HepG2 (cell line): Measurements from ENCODE around the gene ARTN. TPM values are rescaled to one million over a fixed set of nuclear protein-coding genes. Genes with fewer than 3 reads are reported as not detected.

Experiments used
- CEBPB ChIP-seq: IDR thresholded peaks from 2 replicates; pipeline ENCODE4 v1.6.1; 2011; ENCODE audit warnings: low read depth, low read length, improper control_type of control experiment, borderline replicate concordance
- FOXK1 ChIP-seq: sonication (generic); formaldehyde crosslinking; IDR thresholded peaks from 2 replicates; pipeline ENCODE4 v1.4.0; 2020; ENCODE audit warnings: low read depth, missing genetic modification reagents, borderline replicate concordance
- HNRNPK ChIP-seq: fragments of 200-400 bp; formaldehyde crosslinking; IDR thresholded peaks from 2 replicates; pipeline ENCODE4 v1.6.1; 2018; ENCODE audit warnings: low read length, low read depth, moderate library complexity, mild to moderate bottlenecking; ENCODE audit not compliant: poor library complexity, severe bottlenecking
- KDM5A ChIP-seq: fragments of 200-600 bp; sonication (generic); IDR thresholded peaks from 2 replicates; pipeline ENCODE4 v1.7.0; 2018; ENCODE audit warnings: antibody characterized with exemption, mild to moderate bottlenecking, low read length, borderline replicate concordance
- KMT2A ChIP-seq: sonication (generic); formaldehyde crosslinking; IDR thresholded peaks from 2 replicates; pipeline ENCODE4 v1.4.0; 2020; ENCODE audit warnings: missing genetic modification reagents
- MYPOP ChIP-seq: sonication (generic); formaldehyde crosslinking; IDR thresholded peaks from 2 replicates; pipeline ENCODE4 v1.8.1; 2023; ENCODE audit warnings: mild to moderate bottlenecking, moderate library complexity, missing genetic modification reagents
- NCOA2 ChIP-seq: sonication (generic); formaldehyde crosslinking; IDR thresholded peaks from 2 replicates; pipeline ENCODE4 v1.8.0; 2022; ENCODE audit warnings: inconsistent platforms
- NCOR1 ChIP-seq: fragments of 200-600 bp; sonication (generic); IDR thresholded peaks from 2 replicates; pipeline ENCODE4 v1.7.0; 2017; ENCODE audit warnings: antibody characterized with exemption, low read length, borderline replicate concordance
- NFATC3 ChIP-seq: sonication (generic); formaldehyde crosslinking; IDR thresholded peaks from 2 replicates; pipeline ENCODE4 v1.5.1; 2020; ENCODE audit warnings: mild to moderate bottlenecking, missing genetic modification reagents
- NFKBIZ ChIP-seq: IDR thresholded peaks from 2 replicates; pipeline ENCODE4 v1.6.1; 2018; ENCODE audit warnings: missing genetic modification reagents, missing compliant biosample characterization
- NR2F1 ChIP-seq, 2 experiments: fragments of 450-650 bp in 1 of 2; formaldehyde crosslinking in 1 of 2; IDR thresholded peaks; 2 replicates each; pipeline versions ENCODE4 v1.5.0 to v1.6.1; 2016 to 2020; ENCODE audit warnings: mild to moderate bottlenecking in 1 of 2, missing compliant biosample characterization in 1 of 2, missing genetic modification reagents in 1 of 2, moderate library complexity in 1 of 2
- PCBP2 ChIP-seq: fragments of 200-400 bp; formaldehyde crosslinking; optimal IDR thresholded peaks from 2 replicates; pipeline ENCODE3; 2018; ENCODE audit warnings: low read length, low read depth; ENCODE audit not compliant: poor library complexity, severe bottlenecking
- RARG ChIP-seq: sonication (generic); formaldehyde crosslinking; IDR thresholded peaks from 2 replicates; pipeline ENCODE4 v1.4.0; 2020; ENCODE audit warnings: low read depth, mild to moderate bottlenecking, missing genetic modification reagents
- RFX5 ChIP-seq: IDR thresholded peaks from 2 replicates; pipeline ENCODE4 v1.6.1; 2011; ENCODE audit warnings: low read depth, low read length, improper control_type of control experiment
- SIX4 ChIP-seq: sonication (generic); formaldehyde crosslinking; IDR thresholded peaks from 2 replicates; pipeline ENCODE4 v1.4.0; 2020; ENCODE audit warnings: missing genetic modification reagents
- SNRNP70 ChIP-seq: fragments of 200-400 bp; formaldehyde crosslinking; IDR thresholded peaks from 2 replicates; pipeline ENCODE4 v1.6.1; 2017; ENCODE audit warnings: mild to moderate bottlenecking, low read depth, low read length, moderate library complexity
- ZBTB10 ChIP-seq: sonication (generic); formaldehyde crosslinking; IDR thresholded peaks from 2 replicates; pipeline ENCODE4 v1.4.0; 2020; ENCODE audit warnings: missing genetic modification reagents, borderline replicate concordance
- ZBTB38 ChIP-seq: sonication (generic); formaldehyde crosslinking; IDR thresholded peaks from 2 replicates; pipeline ENCODE4 v1.5.1; 2020; ENCODE audit warnings: mild to moderate bottlenecking, missing genetic modification reagents
- ZNF496 ChIP-seq: sonication (generic); formaldehyde crosslinking; IDR thresholded peaks from 2 replicates; pipeline ENCODE4 v1.8.1; 2023; ENCODE audit warnings: mild to moderate bottlenecking, moderate library complexity, missing genetic modification reagents; ENCODE audit not compliant: insufficient replicate concordance
- ZNF614 ChIP-seq: IDR thresholded peaks from 2 replicates; pipeline ENCODE4 v1.6.1; 2018; ENCODE audit warnings: missing biosample characterization, missing genetic modification reagents, inconsistent platforms, borderline replicate concordance
- ZNF737 ChIP-seq: sonication (generic); formaldehyde crosslinking; IDR thresholded peaks from 2 replicates; pipeline ENCODE4 v1.5.0; 2020; ENCODE audit warnings: missing genetic modification reagents, mild to moderate bottlenecking, borderline replicate concordance
- polyA plus RNA-seq, 8 experiments: library from polyadenylated mRNA; depleted of rRNA in 3 of 8; stranded (reverse) in 7 of 8; unstranded in 1 of 8; fragments of >200 nt; fragmentation: Illumina TruSeq in 4 of 8; extraction: Trizol in 4 of 8; gene quantifications; 2 replicates each; pipeline versions ENCODE4 v1.2.1 to v1.2.3, GENCODE V29; 2011 to 2016; ENCODE audit warnings: low read depth in 4 of 8, missing spikeins in 1 of 8, mixed read lengths in 1 of 8; ENCODE audit not compliant: insufficient read depth in 1 of 8
- total RNA-seq, 5 experiments: library from RNA; depleted of rRNA; stranded (reverse); fragments of >200 nt; fragmentation: Illumina TruSeq; extraction: Trizol; gene quantifications; 2 replicates each; pipeline ENCODE4 v1.2.3, GENCODE V29; 2016; ENCODE audit warnings: low read depth in 1 of 5
- TF ChIP-seq, protein P1 (sequence below): sonication (generic); formaldehyde crosslinking; IDR thresholded peaks from 2 replicates; pipeline ENCODE4 v1.5.1; 2020; ENCODE audit warnings: mild to moderate bottlenecking, missing genetic modification reagents

The ARTN gene
- total and polyA plus RNA-seq, 2 of the 13 experiments (the other 11 are each of a cell fraction or from before 2014, with no cell fraction given), result 0.11 to 0.62 TPM

- TF ChIP-seq ZNF496 (CRISPR knock-in tag), result no peak
- peak; percentile 90 for TF ChIP-seq FOXK1 (CRISPR knock-in tag)
- TF ChIP-seq, protein P1, sequence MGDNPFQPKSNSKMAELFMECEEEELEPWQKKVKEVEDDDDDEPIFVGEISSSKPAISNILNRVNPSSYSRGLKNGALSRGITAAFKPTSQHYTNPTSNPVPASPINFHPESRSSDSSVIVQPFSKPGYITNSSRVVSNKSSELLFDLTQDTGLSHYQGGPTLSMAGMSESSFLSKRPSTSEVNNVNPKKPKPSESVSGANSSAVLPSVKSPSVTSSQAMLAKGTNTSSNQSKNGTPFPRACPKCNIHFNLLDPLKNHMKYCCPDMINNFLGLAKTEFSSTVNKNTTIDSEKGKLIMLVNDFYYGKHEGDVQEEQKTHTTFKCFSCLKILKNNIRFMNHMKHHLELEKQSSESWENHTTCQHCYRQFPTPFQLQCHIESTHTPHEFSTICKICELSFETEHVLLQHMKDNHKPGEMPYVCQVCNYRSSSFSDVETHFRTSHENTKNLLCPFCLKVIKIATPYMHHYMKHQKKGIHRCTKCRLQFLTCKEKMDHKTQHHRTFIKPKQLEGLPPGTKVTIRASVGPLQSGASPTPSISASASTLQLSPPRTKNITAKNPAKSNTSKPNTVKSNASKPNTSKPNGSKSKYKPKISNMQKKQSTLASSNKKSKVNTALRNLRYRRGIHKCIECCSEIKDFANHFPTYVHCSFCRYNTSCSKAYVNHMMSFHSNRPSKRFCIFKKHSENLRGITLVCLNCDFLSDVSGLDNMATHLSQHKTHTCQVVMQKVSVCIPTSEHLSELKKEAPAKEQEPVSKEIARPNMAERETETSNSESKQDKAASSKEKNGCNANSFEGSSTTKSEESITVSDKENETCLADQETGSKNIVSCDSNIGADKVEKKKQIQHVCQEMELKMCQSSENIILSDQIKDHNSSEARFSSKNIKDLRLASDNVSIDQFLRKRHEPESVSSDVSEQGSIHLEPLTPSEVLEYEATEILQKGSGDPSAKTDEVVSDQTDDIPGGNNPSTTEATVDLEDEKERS (CRISPR knock-in tag), result peak; percentile 85; the same call in 1 of the 2 replicates
- peak; percentile 87 for TF ChIP-seq HNRNPK
- peak; percentile 49; the same call in 1 of the 2 replicates for TF ChIP-seq NCOA2
- peak; percentile 84; the same call in 1 of the 2 replicates for TF ChIP-seq KMT2A
- peak; percentile 78 for TF ChIP-seq MYPOP
- no peak for TF ChIP-seq NCOR1
- no peak for TF ChIP-seq NR2F1 (CRISPR knock-in tag; IDR thresholded peaks at IDR 0.05)
- TF ChIP-seq CEBPB, result no peak
- TF ChIP-seq RFX5, result no peak
- peak; percentile 77; the same call in 1 of the 2 replicates for TF ChIP-seq KDM5A
- TF ChIP-seq SNRNP70, result no peak
- no peak for TF ChIP-seq PCBP2
- no peak for TF ChIP-seq SIX4
- no peak for TF ChIP-seq ZNF737 (CRISPR knock-in tag)
- peak; percentile 82; the same call in 1 of the 2 replicates for TF ChIP-seq RARG (CRISPR knock-in tag)
- TF ChIP-seq NFATC3 (CRISPR knock-in tag), result no peak
- TF ChIP-seq ZBTB10 (CRISPR knock-in tag), result no peak
- 0 out of 2 replicates have a peak, but pooled peaks have one; percentile 36 for TF ChIP-seq NFKBIZ
- peak; percentile 87; the same call in 1 of the 2 replicates for TF ChIP-seq ZNF614 (CRISPR knock-in tag)
- peak; percentile 68; the same call in 1 of the 2 replicates for TF ChIP-seq ZBTB38 (CRISPR knock-in tag)
Observed at GRCh38 chr1:43946236-43947060, 12.8 kb downstream of the ARTN start, which contains the start of gene IPO13 (continued).
